ENCODE data around the gene SLC41A2. TPM values are rescaled to one million over a fixed set of nuclear protein-coding genes. Genes with fewer than 3 reads are reported as not detected.

Gene SLC41A2
- polyA plus RNA-seq, 1 donor: 6.6 TPM

- DNase-seq: no peak
These were observed 27.4 kb downstream of the SLC41A2 start for GRCh38 chr12:104930388-104931326.

GRCh38 chr12:104929977-104930376 is 28.1 kb downstream of the SLC41A2 start:
- DNase-seq: no peak

- no peak for DNase-seq
These were observed 28.7 kb downstream of the SLC41A2 start for GRCh38 chr12:104929368-104929767.

GRCh38 chr12:104928036-104928745 is 29.9 kb downstream of the SLC41A2 start:
- no peak for DNase-seq

- no peak for DNase-seq
These were observed 32.6 kb downstream of the SLC41A2 start for GRCh38 chr12:104925501-104925900.

- no peak for DNase-seq
These were observed 36.8 kb downstream of the SLC41A2 start for GRCh38 chr12:104921340-104921739.

- DNase-seq: no peak
These were observed 46.1 kb downstream of the SLC41A2 start for GRCh38 chr12:104911942-104912341.

GRCh38 chr12:104910196-104910840 is 47.8 kb downstream of the SLC41A2 start:
- no peak for DNase-seq

- DNase-seq: no peak
These were observed 48.3 kb downstream of the SLC41A2 start for GRCh38 chr12:104909761-104910160.

Other genes with a start within 250 kb of the SLC41A2 start
- 11.7 TPM for gene NOPCHAP1, start 28.0 kb upstream of the SLC41A2 start, polyA plus RNA-seq (ENCODE audit: insufficient read length)
- gene ALDH1L2, start 126.2 kb upstream of the SLC41A2 start, polyA plus RNA-seq (ENCODE audit: insufficient read length): 1.2 TPM
- 79.2 TPM for gene WASHC4, start 149.4 kb upstream of the SLC41A2 start, polyA plus RNA-seq (ENCODE audit: insufficient read length)

Data from left kidney (tissue), 2 donors.